ENCODE measurements around the gene RPS6KC1.
"Not testable (repeated sequence)": the region's sequence is repeated elsewhere in the genome, so short reads cannot be mapped to it uniquely, and the experiment has no call there.

The RPS6KC1 gene

DNA sequence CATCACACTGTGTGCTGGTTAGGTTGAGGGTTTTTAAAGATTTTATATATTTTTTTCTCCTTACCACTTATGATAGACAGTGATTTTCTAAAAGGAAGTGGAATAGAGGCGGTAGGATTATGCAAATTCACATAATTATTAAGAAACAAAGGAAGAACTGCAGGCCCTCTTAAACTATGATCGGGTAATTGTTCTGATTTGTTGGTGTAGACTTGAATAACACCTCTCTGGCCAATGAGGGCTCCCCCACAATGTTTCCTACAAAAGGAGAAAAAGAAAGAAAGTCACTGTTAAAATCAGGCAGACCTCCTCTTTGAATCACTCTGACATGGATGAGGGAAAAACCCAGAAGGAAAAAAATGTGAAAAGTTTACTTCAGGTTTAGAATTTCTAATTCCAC, 241.6 kb downstream of the RPS6KC1 start:
- no peak for DNase-seq (ENCODE audit: extremely low spot score)
- ChIA-PET CTCF (no interaction called here), POLR2A (no interaction called here)
- TF ChIP-seq ZNF384 (IDR thresholded peaks at IDR 0.05) (no peak), HDGF (IDR thresholded peaks at IDR 0.05; ENCODE audit: borderline replicate concordance) (no peak), FOXM1 (IDR thresholded peaks at IDR 0.05; ENCODE audit: borderline replicate concordance) (no peak), FOXK2 (IDR thresholded peaks at IDR 0.05) (no peak), FOXA1 (IDR thresholded peaks at IDR 0.05) (no peak), SUZ12 (IDR thresholded peaks at IDR 0.05) (no peak), ARNT (IDR thresholded peaks at IDR 0.05) (no peak), CTBP1 (IDR thresholded peaks at IDR 0.05; ENCODE audit: borderline replicate concordance) (no peak)
- TF ChIP-seq, protein P1, sequence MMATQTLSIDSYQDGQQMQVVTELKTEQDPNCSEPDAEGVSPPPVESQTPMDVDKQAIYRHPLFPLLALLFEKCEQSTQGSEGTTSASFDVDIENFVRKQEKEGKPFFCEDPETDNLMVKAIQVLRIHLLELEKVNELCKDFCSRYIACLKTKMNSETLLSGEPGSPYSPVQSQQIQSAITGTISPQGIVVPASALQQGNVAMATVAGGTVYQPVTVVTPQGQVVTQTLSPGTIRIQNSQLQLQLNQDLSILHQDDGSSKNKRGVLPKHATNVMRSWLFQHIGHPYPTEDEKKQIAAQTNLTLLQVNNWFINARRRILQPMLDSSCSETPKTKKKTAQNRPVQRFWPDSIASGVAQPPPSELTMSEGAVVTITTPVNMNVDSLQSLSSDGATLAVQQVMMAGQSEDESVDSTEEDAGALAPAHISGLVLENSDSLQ (IDR thresholded peaks at IDR 0.05) = no peak

DNA sequence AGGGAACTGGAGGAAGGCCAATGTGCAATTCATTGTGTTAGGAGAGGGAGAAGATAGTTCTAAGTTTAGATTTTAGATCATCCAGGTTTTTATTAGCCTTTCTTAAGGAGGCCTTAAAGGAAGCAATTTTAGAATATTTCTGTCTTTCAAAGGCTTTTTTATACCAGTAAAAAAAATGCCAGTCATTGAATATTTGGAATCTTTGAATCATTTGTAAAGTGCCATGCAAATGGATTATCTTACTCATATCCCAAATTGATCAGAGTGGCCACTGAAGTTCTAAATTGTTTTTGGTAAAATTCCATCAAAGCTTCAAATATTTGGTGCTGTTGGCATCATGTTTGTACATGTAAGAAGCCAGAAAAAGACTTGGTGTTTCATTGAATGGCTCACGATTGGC, 244.8 kb downstream of the RPS6KC1 start:
- CTCF ChIA-PET = no interaction called here
- no peak for DNase-seq (ENCODE audit: extremely low spot score)
- POLR2A ChIA-PET = no interaction called here
- TF ChIP-seq BHLHE40 (IDR thresholded peaks at IDR 0.05; ENCODE audit: borderline replicate concordance) (no peak), ARNT (IDR thresholded peaks at IDR 0.05) (no peak), SUZ12 (IDR thresholded peaks at IDR 0.05) (no peak), L3MBTL2 (conservative IDR thresholded peaks at IDR 0.05) (no peak), CTBP1 (IDR thresholded peaks at IDR 0.05; ENCODE audit: borderline replicate concordance) (no peak), ZNF384 (IDR thresholded peaks at IDR 0.05) (no peak), FOXK2 (IDR thresholded peaks at IDR 0.05) (no peak), TARDBP (IDR thresholded peaks at IDR 0.05) (no peak), ELF4 (IDR thresholded peaks at IDR 0.05) (no peak), FOXM1 (IDR thresholded peaks at IDR 0.05; ENCODE audit: borderline replicate concordance) (no peak), NFRKB (IDR thresholded peaks at IDR 0.05) (no peak), SP1 (IDR thresholded peaks at IDR 0.05) (no peak), FOXA1 (IDR thresholded peaks at IDR 0.05) (no peak), HDGF (IDR thresholded peaks at IDR 0.05; ENCODE audit: borderline replicate concordance) (no peak), LEF1 (IDR thresholded peaks at IDR 0.05; ENCODE audit: borderline replicate concordance) (no peak)
- TF ChIP-seq, protein P1 (IDR thresholded peaks at IDR 0.05) = no peak

DNA sequence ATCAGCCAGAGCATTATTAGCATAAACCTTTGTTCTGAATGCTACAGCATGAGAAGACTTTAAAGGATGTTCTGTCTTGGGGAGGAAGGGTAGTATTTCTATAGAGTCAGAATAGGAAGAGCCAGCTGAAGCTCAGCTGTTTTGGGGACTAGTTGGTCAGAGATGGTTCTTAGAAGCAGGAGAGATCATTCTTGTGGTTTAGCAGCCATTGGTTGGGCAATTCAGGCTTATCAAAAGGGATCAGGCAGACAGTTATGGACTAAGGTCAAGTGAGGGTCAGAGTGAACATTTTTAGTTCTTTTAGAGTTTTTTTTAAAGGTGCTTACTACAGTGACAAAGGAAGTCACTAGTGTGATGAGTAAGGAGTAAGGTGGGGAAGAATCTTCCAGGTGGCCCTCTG, 245.5 kb downstream of the RPS6KC1 start:
- TF ChIP-seq ZNF384 (IDR thresholded peaks at IDR 0.05) (no peak), BHLHE40 (IDR thresholded peaks at IDR 0.05; ENCODE audit: borderline replicate concordance) (no peak), ELF4 (IDR thresholded peaks at IDR 0.05) (no peak), SUZ12 (IDR thresholded peaks at IDR 0.05) (no peak), NFRKB (IDR thresholded peaks at IDR 0.05) (no peak), LEF1 (IDR thresholded peaks at IDR 0.05; ENCODE audit: borderline replicate concordance) (no peak), SP1 (IDR thresholded peaks at IDR 0.05) (no peak), FOXM1 (IDR thresholded peaks at IDR 0.05; ENCODE audit: borderline replicate concordance) (no peak), ARNT (IDR thresholded peaks at IDR 0.05) (no peak), CTBP1 (IDR thresholded peaks at IDR 0.05; ENCODE audit: borderline replicate concordance) (no peak), TARDBP (IDR thresholded peaks at IDR 0.05) (no peak), L3MBTL2 (conservative IDR thresholded peaks at IDR 0.05) (no peak), HDGF (IDR thresholded peaks at IDR 0.05; ENCODE audit: borderline replicate concordance) (no peak), FOXA1 (IDR thresholded peaks at IDR 0.05) (no peak)
- TF ChIP-seq, protein P1 (IDR thresholded peaks at IDR 0.05) = no peak
- ChIA-PET CTCF (no interaction called here), POLR2A (no interaction called here)
- DNase-seq (ENCODE audit: extremely low spot score) = no peak

DNA sequence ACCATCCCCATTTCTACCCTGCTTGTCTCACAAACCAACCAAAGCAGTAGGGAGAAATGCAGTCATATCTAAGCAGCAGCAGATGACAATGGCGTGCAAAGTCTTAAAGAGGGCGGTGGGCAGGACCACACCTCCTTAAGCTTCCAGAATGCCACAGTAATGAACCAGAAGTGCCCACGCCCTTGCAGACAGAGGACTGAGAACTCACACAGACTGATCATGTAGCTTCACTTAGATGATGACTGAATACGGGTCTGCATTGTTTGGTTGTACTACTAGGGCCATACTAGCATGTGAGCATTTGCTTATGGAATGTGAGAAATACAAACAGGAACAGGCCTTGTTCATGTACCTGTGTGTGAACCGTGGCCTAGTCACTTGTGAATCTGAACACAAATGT, 246.0 kb downstream of the RPS6KC1 start:
- no peak for DNase-seq (ENCODE audit: extremely low spot score)
- ChIA-PET CTCF (no interaction called here), POLR2A (no interaction called here)
- TF ChIP-seq ZNF384 (IDR thresholded peaks at IDR 0.05) (no peak), SUZ12 (IDR thresholded peaks at IDR 0.05) (no peak), BHLHE40 (IDR thresholded peaks at IDR 0.05; ENCODE audit: borderline replicate concordance) (no peak), TARDBP (IDR thresholded peaks at IDR 0.05) (no peak)

DNA sequence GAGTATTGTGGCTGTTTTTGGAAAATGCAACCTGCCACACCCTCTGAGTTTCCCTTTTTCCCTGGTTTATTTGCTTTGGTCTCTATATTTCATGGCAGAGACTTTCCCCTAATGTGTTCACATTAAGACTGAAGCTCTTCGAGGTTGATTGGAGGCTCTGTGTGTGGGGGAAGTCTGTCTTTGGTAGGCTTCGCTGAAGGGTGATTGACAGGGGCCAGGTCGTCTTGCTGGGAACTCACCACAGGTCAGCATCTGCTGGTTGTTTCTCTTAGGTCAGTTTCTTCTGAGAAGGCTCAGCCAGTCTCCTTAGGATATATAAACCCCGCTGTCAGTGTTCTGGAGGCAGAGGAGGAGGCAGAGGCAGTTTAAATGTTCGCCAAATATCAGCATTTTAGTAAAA, 249.4 kb downstream of the RPS6KC1 start:
- no peak for TF ChIP-seq SUZ12 (IDR thresholded peaks at IDR 0.05)
- TF ChIP-seq, protein P1 (IDR thresholded peaks at IDR 0.05) = peak; percentile 53
- ChIA-PET CTCF (no interaction called here), POLR2A (no interaction called here)
- no peak for DNase-seq (ENCODE audit: extremely low spot score)

DNA sequence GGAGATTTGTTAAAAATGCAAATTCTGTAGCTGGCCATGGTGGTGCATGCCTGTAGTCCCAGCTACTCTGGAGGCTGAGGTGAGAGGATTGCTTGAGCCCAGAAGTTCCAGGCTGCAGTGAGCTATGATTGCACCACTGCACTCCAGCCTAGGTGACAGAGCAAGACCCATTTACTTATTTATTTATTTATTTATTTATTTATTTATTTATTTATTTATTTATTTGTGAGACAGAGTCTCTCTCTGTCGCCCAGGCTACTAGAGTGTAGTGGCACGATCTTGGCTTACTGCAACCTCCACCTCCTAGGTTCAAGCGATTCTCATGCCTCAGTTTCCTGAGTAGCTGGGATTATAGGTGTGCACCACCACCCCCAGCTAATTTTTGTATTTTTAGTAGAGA, 250.5 kb downstream of the RPS6KC1 start:
- CTCF ChIA-PET; POLR2A ChIA-PET; DNase-seq (ENCODE audit: extremely low spot score): not testable (repeated sequence)

DNA sequence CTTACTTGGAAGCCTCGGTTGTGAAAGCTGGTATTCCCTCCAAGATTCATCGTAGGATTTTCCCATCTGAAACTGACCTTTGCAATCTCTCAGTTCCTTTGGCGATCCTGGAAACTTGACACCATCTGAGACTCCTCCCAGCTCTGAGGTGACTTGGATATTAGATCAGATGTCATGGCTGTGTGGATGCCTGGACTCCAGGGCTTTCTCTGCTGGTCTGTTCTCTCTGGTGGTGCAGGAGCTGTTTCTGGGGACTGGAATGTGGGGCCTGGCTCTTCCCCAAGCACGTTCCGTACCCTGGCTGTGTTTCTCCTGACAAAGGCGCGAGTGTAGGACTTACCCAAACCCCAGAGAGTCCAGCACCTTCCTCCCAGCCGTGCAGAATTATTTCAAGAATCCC, 252.2 kb downstream of the RPS6KC1 start:
- ChIA-PET CTCF (no interaction called here), POLR2A (no interaction called here)
- TF ChIP-seq L3MBTL2 (conservative IDR thresholded peaks at IDR 0.05) (no peak), ZNF384 (IDR thresholded peaks at IDR 0.05) (no peak), CTBP1 (IDR thresholded peaks at IDR 0.05; ENCODE audit: borderline replicate concordance) (no peak), SUZ12 (IDR thresholded peaks at IDR 0.05) (no peak), ARNT (IDR thresholded peaks at IDR 0.05) (no peak), FOXK2 (IDR thresholded peaks at IDR 0.05) (no peak), FOXM1 (IDR thresholded peaks at IDR 0.05; ENCODE audit: borderline replicate concordance) (no peak)
- DNase-seq (ENCODE audit: extremely low spot score) = no peak

Data from HEK293T (cell line).